Esophagus squamous epithelium (tissue), 4 donors: ENCODE measurements around the gene FOXF1.

ENCODE experiments used
- CTCF ChIP-seq, 6 experiments: fragments of 450-650 bp in 4 of 6; fragments of 200-600 bp in 2 of 6; sonication (generic) in 2 of 6; IDR thresholded peaks; one replicate each; pipeline ENCODE4 v1.5.1; 2016 to 2019; ENCODE audit warnings: antibody characterized with exemption in 6 of 6, mild to moderate bottlenecking in 4 of 6, moderate library complexity in 4 of 6
- POLR2A ChIP-seq, 4 donors: fragments of 450-650 bp; IDR thresholded peaks; one replicate each; pipeline ENCODE4 v1.6.1; 2017; ENCODE audit warnings: antibody characterized with exemption in 4 of 4, mild to moderate bottlenecking in 4 of 4, moderate library complexity in 3 of 4

GRCh38 chr16:86503830-86504229, 6.5 kb upstream of the FOXF1 start:
- no peak for TF ChIP-seq CTCF (IDR thresholded peaks at IDR 0.05)
- no peak for TF ChIP-seq POLR2A (IDR thresholded peaks at IDR 0.05)
